Measurements from ENCODE around the gene NUP98.

Gene NUP98

GRCh38 chr11:3822312-3822711 is 25.0 kb upstream of the NUP98 start:
- Histone ChIP-seq H3K27me3 (ENCODE audit: insufficient read depth, low read length) (no peaks in the 10 kb centered on the region), H3K18ac (ENCODE audit: low read length) (no peak overlapping the region), H4K12ac (ENCODE audit: low read depth, low read length) (no peak overlapping the region), H3K27ac (ENCODE audit: low read depth, low read length) (no peak overlapping the region), H2BK120ac (ENCODE audit: insufficient read depth, low read length, poor library complexity) (no peak overlapping the region), H2BK12ac (ENCODE audit: low read length) (no peak overlapping the region), H3K79me1 (ENCODE audit: low read length) (no peaks in the 10 kb centered on the region), H3K79me2 (ENCODE audit: control insufficient read depth, insufficient read depth, low read length, poor library complexity) (no peaks in the 10 kb centered on the region), H3K4ac (ENCODE audit: low read depth, low read length) (no peak overlapping the region), H3K4me1 (ENCODE audit: control insufficient read depth in 1 of 2, insufficient read depth in 2 of 2, low read length in 2 of 2) (peaks cover 0 to under 1% of the 10 kb centered on the region in 2 experiments), H2AFZ (ENCODE audit: insufficient read depth, low read length, poor library complexity) (no peak overlapping the region), H3K14ac (ENCODE audit: low read length) (no peak overlapping the region), H2BK5ac (ENCODE audit: low read depth, low read length, poor library complexity) (no peak overlapping the region), H4K91ac (ENCODE audit: low read depth, low read length) (no peak overlapping the region), H3K9me3 (ENCODE audit: insufficient read depth, low read depth, low read length) (no peaks in the 10 kb centered on the region), H3K23ac (ENCODE audit: low read length) (no peak overlapping the region), H2AK5ac (ENCODE audit: low read length) (no peak overlapping the region), H3K9ac (ENCODE audit: low read length) (no peak overlapping the region), H4K8ac (ENCODE audit: low read depth, low read length) (no peak overlapping the region), H3K4me2 (ENCODE audit: low read length) (no peak overlapping the region), H3K36me3 (ENCODE audit: control insufficient read depth in 1 of 2, insufficient read depth in 2 of 2, low read length in 2 of 2) (peaks cover 16 to 25% of the 10 kb centered on the region in 2 experiments), H3K4me3 (ENCODE audit: low read depth, low read length) (no peak overlapping the region)
- DNase-seq = peak; percentile 72 to 75
- WGBS (ENCODE audit: extremely low coverage, insufficient coverage, insufficient read length) = no CpG with 5 or more reads among the region's 7 CpGs

GRCh38 chr11:3820971-3821370 is 23.6 kb upstream of the NUP98 start:
- Histone ChIP-seq H4K91ac (ENCODE audit: low read depth, low read length) (no peak overlapping the region), H3K9me3 (ENCODE audit: insufficient read depth, low read depth, low read length) (no peaks in the 10 kb centered on the region), H3K4me3 (ENCODE audit: low read depth, low read length) (no peak overlapping the region), H3K9ac (ENCODE audit: low read length) (no peak overlapping the region), H2AK5ac (ENCODE audit: low read length) (no peak overlapping the region), H3K79me1 (ENCODE audit: low read length) (no peaks in the 10 kb centered on the region), H2AFZ (ENCODE audit: insufficient read depth, low read length, poor library complexity) (no peak overlapping the region), H4K12ac (ENCODE audit: low read depth, low read length) (no peak overlapping the region), H3K79me2 (ENCODE audit: control insufficient read depth, insufficient read depth, low read length, poor library complexity) (no peaks in the 10 kb centered on the region), H3K23ac (ENCODE audit: low read length) (no peak overlapping the region), H3K4me1 (ENCODE audit: control insufficient read depth in 1 of 2, insufficient read depth in 2 of 2, low read length in 2 of 2) (peaks cover 7 to 12% of the 10 kb centered on the region in 2 experiments), H3K18ac (ENCODE audit: low read length) (no peak overlapping the region), H2BK5ac (ENCODE audit: low read depth, low read length, poor library complexity) (no peak overlapping the region), H2BK120ac (ENCODE audit: insufficient read depth, low read length, poor library complexity) (no peak overlapping the region), H3K14ac (ENCODE audit: low read length) (no peak overlapping the region), H3K4me2 (ENCODE audit: low read length) (no peak overlapping the region), H3K4ac (ENCODE audit: low read depth, low read length) (no peak overlapping the region), H3K36me3 (ENCODE audit: control insufficient read depth in 1 of 2, insufficient read depth in 2 of 2, low read length in 2 of 2) (peaks cover 6 to 14% of the 10 kb centered on the region in 2 experiments), H2BK12ac (ENCODE audit: low read length) (no peak overlapping the region), H4K8ac (ENCODE audit: low read depth, low read length) (no peak overlapping the region), H3K27ac (ENCODE audit: low read depth, low read length) (no peak overlapping the region), H3K27me3 (ENCODE audit: insufficient read depth, low read length) (no peaks in the 10 kb centered on the region)
- peak; percentile 94 to 97 for DNase-seq
- WGBS (ENCODE audit: extremely low coverage, insufficient coverage, insufficient read length) = no CpG with 5 or more reads among the region's 2 CpGs

- Histone ChIP-seq H3K4me3 (ENCODE audit: low read depth, low read length) (no peak overlapping the region), H3K4me2 (ENCODE audit: low read length) (no peak overlapping the region), H4K8ac (ENCODE audit: low read depth, low read length) (no peak overlapping the region), H4K12ac (ENCODE audit: low read depth, low read length) (no peak overlapping the region), H2BK12ac (ENCODE audit: low read length) (no peak overlapping the region), H2BK5ac (ENCODE audit: low read depth, low read length, poor library complexity) (no peak overlapping the region), H3K79me2 (ENCODE audit: control insufficient read depth, insufficient read depth, low read length, poor library complexity) (no peaks in the 10 kb centered on the region), H3K14ac (ENCODE audit: low read length) (no peak overlapping the region), H3K9me3 (ENCODE audit: insufficient read depth, low read depth, low read length) (no peaks in the 10 kb centered on the region), H3K23ac (ENCODE audit: low read length) (no peak overlapping the region), H3K18ac (ENCODE audit: low read length) (no peak overlapping the region), H3K36me3 (ENCODE audit: control insufficient read depth in 1 of 2, insufficient read depth in 2 of 2, low read length in 2 of 2) (peaks cover 0 to 2% of the 10 kb centered on the region in 2 experiments), H3K9ac (ENCODE audit: low read length) (no peak overlapping the region), H2AK5ac (ENCODE audit: low read length) (no peak overlapping the region), H3K4ac (ENCODE audit: low read depth, low read length) (no peak overlapping the region), H4K91ac (ENCODE audit: low read depth, low read length) (no peak overlapping the region), H3K79me1 (ENCODE audit: low read length) (no peaks in the 10 kb centered on the region), H3K27ac (ENCODE audit: low read depth, low read length) (no peak overlapping the region), H2AFZ (ENCODE audit: insufficient read depth, low read length, poor library complexity) (no peak overlapping the region), H2BK120ac (ENCODE audit: insufficient read depth, low read length, poor library complexity) (no peak overlapping the region), H3K27me3 (ENCODE audit: insufficient read depth, low read length) (no peaks in the 10 kb centered on the region), H3K4me1 (ENCODE audit: control insufficient read depth in 1 of 2, insufficient read depth in 2 of 2, low read length in 2 of 2) (peaks cover 7 to 12% of the 10 kb centered on the region in 2 experiments)
- no CpG with 5 or more reads among the region's 10 CpGs for WGBS (ENCODE audit: extremely low coverage, insufficient coverage, insufficient read length)
- no peak for DNase-seq
Observed at GRCh38 chr11:3817181-3817800, 19.9 kb upstream of the NUP98 start.

GRCh38 chr11:3816673-3817072 is 19.3 kb upstream of the NUP98 start:
- Histone ChIP-seq H3K79me2 (ENCODE audit: control insufficient read depth, insufficient read depth, low read length, poor library complexity) (no peaks in the 10 kb centered on the region), H4K12ac (ENCODE audit: low read depth, low read length) (no peak overlapping the region), H3K27me3 (ENCODE audit: insufficient read depth, low read length) (no peaks in the 10 kb centered on the region), H3K4me1 (ENCODE audit: control insufficient read depth in 1 of 2, insufficient read depth in 2 of 2, low read length in 2 of 2) (peaks cover 7 to 12% of the 10 kb centered on the region in 2 experiments), H2BK5ac (ENCODE audit: low read depth, low read length, poor library complexity) (no peak overlapping the region), H3K36me3 (ENCODE audit: control insufficient read depth in 1 of 2, insufficient read depth in 2 of 2, low read length in 2 of 2) (peaks cover 0 to 2% of the 10 kb centered on the region in 2 experiments), H4K8ac (ENCODE audit: low read depth, low read length) (no peak overlapping the region), H3K4me2 (ENCODE audit: low read length) (no peak overlapping the region), H2AK5ac (ENCODE audit: low read length) (no peak overlapping the region), H3K9me3 (ENCODE audit: insufficient read depth, low read depth, low read length) (no peaks in the 10 kb centered on the region), H3K4me3 (ENCODE audit: low read depth, low read length) (no peak overlapping the region), H3K9ac (ENCODE audit: low read length) (no peak overlapping the region), H3K27ac (ENCODE audit: low read depth, low read length) (no peak overlapping the region), H2BK12ac (ENCODE audit: low read length) (no peak overlapping the region), H3K79me1 (ENCODE audit: low read length) (no peaks in the 10 kb centered on the region), H3K23ac (ENCODE audit: low read length) (no peak overlapping the region), H4K91ac (ENCODE audit: low read depth, low read length) (no peak overlapping the region), H2BK120ac (ENCODE audit: insufficient read depth, low read length, poor library complexity) (no peak overlapping the region), H3K14ac (ENCODE audit: low read length) (no peak overlapping the region), H2AFZ (ENCODE audit: insufficient read depth, low read length, poor library complexity) (no peak overlapping the region), H3K4ac (ENCODE audit: low read depth, low read length) (no peak overlapping the region), H3K18ac (ENCODE audit: low read length) (no peak overlapping the region)
- peak; percentile 97 to 99 for DNase-seq
- no CpG with 5 or more reads among the region's 2 CpGs for WGBS (ENCODE audit: extremely low coverage, insufficient coverage, insufficient read length)
